Measurements from ENCODE around the gene GNAS. TPM values are rescaled to one million over a fixed set of nuclear protein-coding genes. Genes with fewer than 3 reads are reported as not detected.
"Not testable (repeated sequence)": the region's sequence is repeated elsewhere in the genome, so short reads cannot be mapped to it uniquely, and the experiment has no call there.

The GNAS gene
- total and polyA plus RNA-seq, 2 donors, result 483 to 784 TPM

DNA sequence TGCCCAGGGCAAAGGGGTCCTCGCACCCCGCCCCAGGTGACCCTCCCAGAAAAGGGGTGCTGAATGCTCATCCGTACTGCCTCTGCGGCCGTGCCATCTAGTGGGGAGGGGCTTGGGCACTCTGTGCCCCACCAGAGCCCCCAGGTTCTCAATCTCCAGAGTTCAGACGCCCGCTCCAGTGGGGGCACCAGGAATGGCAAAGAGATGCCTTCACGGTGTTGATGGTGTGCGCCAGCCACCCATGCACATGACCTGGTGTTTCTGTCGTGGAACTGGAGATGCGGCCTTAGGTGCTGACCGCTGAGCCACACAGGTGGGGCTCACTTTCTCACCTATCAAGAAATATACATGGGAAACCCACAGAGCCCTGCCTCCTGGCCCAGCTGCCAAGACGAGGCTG, 32.6 kb upstream of the GNAS start:
- H3K36me3 ChIP-seq (ENCODE audit: insufficient read depth), result no peaks in the 10 kb centered on the region
- 97% methylated on average over 13 of the region's 13 CpGs for WGBS
- no peak for DNase-seq (ENCODE audit: extremely low spot score)
- H3K4me3 ChIP-seq (ENCODE audit: low read depth, low read length), result no peak overlapping the region
- H3K4me1 ChIP-seq (ENCODE audit: insufficient read depth), result no peaks in the 10 kb centered on the region
- no peak overlapping the region for H3K27ac ChIP-seq (ENCODE audit: low read depth)

DNA sequence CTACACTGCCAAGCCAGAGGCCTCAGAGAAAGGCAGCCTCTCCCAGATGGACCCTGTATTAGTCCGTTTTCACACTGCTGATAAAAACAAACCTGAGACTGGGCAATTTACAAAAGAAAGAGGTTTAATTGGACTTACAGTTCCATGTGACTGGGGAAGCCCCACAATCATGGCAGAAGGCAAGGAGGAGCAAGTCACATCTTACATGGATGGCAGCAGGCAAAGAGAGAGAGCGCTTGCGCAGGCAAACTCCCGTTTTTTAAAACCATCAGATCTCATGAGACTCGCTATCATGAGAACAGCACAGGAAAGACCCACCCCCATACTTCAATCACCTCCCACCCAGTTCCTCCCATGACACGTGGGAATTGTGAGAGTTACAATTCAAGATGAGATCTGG, 32.0 kb upstream of the GNAS start:
- H3K4me3 ChIP-seq (ENCODE audit: low read depth, low read length); DNase-seq (ENCODE audit: extremely low spot score); H3K27ac ChIP-seq (ENCODE audit: low read depth); H3K36me3 ChIP-seq (ENCODE audit: insufficient read depth); H3K4me1 ChIP-seq (ENCODE audit: insufficient read depth): not testable (repeated sequence)
- WGBS, result 90% methylated on average over 6 of the region's 6 CpGs

GRCh38 chr20:58822149-58822548, 30.4 kb upstream of the GNAS start:
- H3K36me3 ChIP-seq (ENCODE audit: insufficient read depth), result no peaks in the 10 kb centered on the region
- no peak overlapping the region for H3K27ac ChIP-seq (ENCODE audit: low read depth)
- H3K4me3 ChIP-seq (ENCODE audit: low read depth, low read length), result no peak overlapping the region
- no peaks in the 10 kb centered on the region for H3K4me1 ChIP-seq (ENCODE audit: insufficient read depth)
- DNase-seq (ENCODE audit: extremely low spot score), result no peak
- WGBS, result 89% methylated on average over 8 of the region's 8 CpGs

DNA sequence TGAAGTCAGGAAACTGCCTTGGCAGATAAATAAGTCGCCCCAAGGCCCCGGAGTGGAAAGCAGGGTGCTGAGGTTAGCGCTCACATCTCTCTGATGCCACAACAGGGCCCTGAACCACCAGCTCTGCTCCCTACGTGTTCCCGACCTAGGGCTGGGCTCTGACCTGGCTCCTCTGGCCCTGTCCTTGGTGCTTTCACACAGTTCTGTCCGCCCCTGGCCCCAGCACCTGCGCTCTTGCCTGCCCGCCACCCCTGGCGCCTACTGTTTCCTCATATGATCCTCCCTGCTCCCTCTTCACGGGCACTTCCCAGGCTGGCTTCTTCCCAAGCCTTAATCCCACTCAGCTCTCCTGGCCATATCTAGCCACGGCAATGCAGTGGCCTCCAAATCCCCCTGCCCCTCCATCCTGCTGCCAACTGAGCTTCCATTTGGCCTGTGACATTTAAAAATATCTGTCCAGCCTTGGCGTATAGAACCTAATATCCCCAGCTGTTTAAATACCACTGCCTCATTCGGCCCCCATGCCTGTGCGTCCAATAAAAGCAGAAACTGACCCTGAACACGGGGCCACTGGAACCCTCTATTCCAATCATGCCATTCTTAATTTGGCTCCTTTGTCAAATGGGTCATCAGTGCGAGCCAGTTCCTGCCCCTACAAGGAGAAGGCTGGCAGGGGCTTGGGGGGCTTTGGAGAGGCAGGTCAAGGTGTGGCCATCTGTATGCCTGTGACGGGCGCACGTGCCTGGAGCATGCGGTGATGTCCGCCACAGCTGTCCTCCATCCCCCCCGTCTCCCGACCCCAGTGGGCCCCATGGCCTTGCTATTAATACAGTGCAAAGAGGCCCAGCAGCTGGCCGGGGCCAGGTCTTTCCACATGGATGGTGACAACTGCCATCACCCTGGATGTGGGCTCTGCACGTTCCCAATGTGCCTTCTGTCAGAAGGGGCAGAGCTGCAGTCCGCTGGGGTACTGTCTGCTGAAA, 29.5 kb upstream of the GNAS start:
- Histone ChIP-seq H3K4me3 (ENCODE audit: low read depth, low read length) (no peak overlapping the region), H3K4me1 (ENCODE audit: insufficient read depth) (no peaks in the 10 kb centered on the region), H3K27ac (ENCODE audit: low read depth) (no peak overlapping the region), H3K36me3 (ENCODE audit: insufficient read depth) (no peaks in the 10 kb centered on the region)
- no peak for DNase-seq (ENCODE audit: extremely low spot score)
- 87% methylated on average over 26 of the region's 26 CpGs for WGBS

DNA sequence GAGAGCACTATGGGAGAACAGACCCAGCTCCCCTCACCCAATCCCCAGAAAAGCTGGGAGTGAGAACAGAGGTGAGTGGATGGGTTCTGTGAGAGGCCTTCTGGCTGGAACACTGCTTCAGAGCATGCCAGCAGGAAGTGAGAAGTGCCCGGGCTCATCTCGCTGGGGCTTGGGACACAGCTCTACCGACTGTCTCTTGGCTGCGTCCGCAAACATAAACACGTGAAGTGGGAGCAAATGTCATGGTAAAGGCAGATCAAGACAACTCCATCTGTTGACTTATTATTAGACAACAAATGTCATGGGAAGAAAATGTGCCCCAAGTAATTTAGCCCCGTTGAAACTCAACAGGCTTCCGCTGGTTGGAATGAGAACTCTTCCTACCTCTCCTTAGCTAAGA, 27.7 kb upstream of the GNAS start:
- H3K4me3 ChIP-seq (ENCODE audit: low read depth, low read length), result no peak overlapping the region
- no peaks in the 10 kb centered on the region for H3K36me3 ChIP-seq (ENCODE audit: insufficient read depth)
- no peaks in the 10 kb centered on the region for H3K4me1 ChIP-seq (ENCODE audit: insufficient read depth)
- H3K27ac ChIP-seq (ENCODE audit: low read depth), result no peak overlapping the region
- WGBS, result 82% methylated on average over 8 of the region's 8 CpGs
- no peak for DNase-seq (ENCODE audit: extremely low spot score)

DNA sequence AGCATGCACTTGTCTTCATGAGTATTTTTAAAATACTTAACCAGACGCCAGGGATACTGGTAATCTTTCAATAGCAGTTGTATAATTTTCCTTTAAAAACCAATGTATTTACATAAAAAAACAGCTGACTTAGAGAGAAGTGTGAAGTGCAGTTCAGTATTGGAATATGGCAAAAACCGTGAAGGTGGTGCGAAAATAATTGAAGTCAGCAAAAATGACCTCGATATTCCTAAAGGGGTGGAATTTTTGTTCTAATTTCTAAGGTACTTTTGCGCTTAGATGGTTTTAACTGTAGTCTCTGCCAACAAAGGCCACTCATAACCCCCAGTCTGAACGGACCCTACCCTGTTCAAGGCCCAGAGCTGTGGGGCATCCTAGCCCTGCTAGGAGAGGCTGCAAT, 27.1 kb upstream of the GNAS start:
- 91% methylated on average over 6 of the region's 6 CpGs for WGBS
- Histone ChIP-seq H3K4me1 (ENCODE audit: insufficient read depth) (no peaks in the 10 kb centered on the region), H3K27ac (ENCODE audit: low read depth) (no peak overlapping the region), H3K36me3 (ENCODE audit: insufficient read depth) (no peaks in the 10 kb centered on the region), H3K4me3 (ENCODE audit: low read depth, low read length) (no peak overlapping the region)
- no peak for DNase-seq (ENCODE audit: extremely low spot score)

DNA sequence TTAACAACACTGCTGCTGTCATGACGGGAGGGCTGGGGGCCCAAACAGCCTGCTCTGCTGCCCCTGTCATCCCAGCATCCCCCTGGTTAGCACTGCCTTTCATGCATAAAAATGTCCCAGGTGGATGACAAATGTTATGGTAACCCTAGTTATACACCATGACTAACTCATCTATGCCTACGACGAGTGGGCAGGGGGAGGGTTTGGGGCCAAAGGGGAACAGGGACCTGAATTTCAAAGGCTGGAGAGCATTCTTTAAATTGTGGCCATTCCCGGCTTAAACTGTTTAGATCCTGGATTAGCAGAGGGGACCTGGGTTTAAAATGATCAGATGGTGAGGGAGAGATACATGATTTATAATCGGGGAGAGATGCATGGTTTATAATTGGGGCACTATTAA, 26.2 kb upstream of the GNAS start:
- no peak overlapping the region for H3K27ac ChIP-seq (ENCODE audit: low read depth)
- no peak overlapping the region for H3K4me3 ChIP-seq (ENCODE audit: low read depth, low read length)
- no peak for DNase-seq (ENCODE audit: extremely low spot score)
- no peaks in the 10 kb centered on the region for H3K4me1 ChIP-seq (ENCODE audit: insufficient read depth)
- WGBS, result 64% methylated on average over 5 of the region's 5 CpGs
- H3K36me3 ChIP-seq (ENCODE audit: insufficient read depth), result no peaks in the 10 kb centered on the region

DNA sequence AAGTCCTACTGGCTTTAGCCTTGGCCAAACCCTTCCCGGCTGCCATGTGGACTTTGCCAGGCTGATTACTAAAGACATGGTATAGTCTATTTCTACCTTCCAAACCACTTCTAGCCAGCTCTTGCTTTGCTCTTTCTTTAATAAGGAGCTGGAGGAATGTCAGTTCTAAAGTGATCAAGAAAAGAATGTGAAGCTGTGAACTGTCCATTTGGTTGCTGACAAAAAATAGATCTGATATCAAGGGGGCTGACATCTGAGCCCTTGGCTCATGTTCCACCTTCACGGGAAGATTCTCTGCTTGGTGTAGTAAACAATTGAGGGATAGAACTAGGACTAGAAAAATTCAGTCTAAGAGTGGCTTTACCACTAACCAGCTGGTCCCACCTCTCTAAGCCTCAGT, 24.4 kb upstream of the GNAS start:
- DNase-seq (ENCODE audit: extremely low spot score), result no peak
- no peak overlapping the region for H3K4me3 ChIP-seq (ENCODE audit: low read depth, low read length)
- H3K4me1 ChIP-seq (ENCODE audit: insufficient read depth), result no peaks in the 10 kb centered on the region
- WGBS, result 81% methylated on average over 2 of the region's 2 CpGs
- no peak overlapping the region for H3K27ac ChIP-seq (ENCODE audit: low read depth)
- no peaks in the 10 kb centered on the region for H3K36me3 ChIP-seq (ENCODE audit: insufficient read depth)

DNA sequence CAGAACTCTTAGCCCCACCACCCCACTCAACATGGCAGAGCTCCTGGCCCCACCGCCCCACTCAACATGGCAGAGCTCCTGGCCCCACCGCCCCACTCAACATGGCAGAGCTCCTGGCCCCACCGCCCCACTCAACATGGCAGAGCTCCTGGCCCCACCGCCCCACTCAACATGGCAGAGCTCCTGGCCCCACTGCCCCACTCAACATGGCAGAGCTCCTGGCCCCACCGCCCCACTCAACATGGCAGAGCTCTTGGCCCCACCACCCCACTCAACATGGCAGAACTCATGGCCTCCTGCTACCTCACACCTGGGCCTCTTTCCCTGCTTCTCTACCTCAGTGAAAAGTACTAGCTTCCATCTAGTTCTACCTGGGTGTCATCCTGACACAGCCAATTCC, 23.7 kb upstream of the GNAS start:
- WGBS, result over 99% methylated on average over 4 of the region's 5 CpGs
- H3K27ac ChIP-seq (ENCODE audit: low read depth); H3K36me3 ChIP-seq (ENCODE audit: insufficient read depth); H3K4me3 ChIP-seq (ENCODE audit: low read depth, low read length); H3K4me1 ChIP-seq (ENCODE audit: insufficient read depth); DNase-seq (ENCODE audit: extremely low spot score): not testable (repeated sequence)

GRCh38 chr20:58829531-58829941, 23.0 kb upstream of the GNAS start:
- DNase-seq (ENCODE audit: extremely low spot score), result no peak
- 56% methylated on average over 6 of the region's 6 CpGs for WGBS
- Histone ChIP-seq H3K4me1 (ENCODE audit: insufficient read depth) (no peaks in the 10 kb centered on the region), H3K27ac (ENCODE audit: low read depth) (no peak overlapping the region), H3K36me3 (ENCODE audit: insufficient read depth) (no peaks in the 10 kb centered on the region), H3K4me3 (ENCODE audit: low read depth, low read length) (no peak overlapping the region)

GRCh38 chr20:58832457-58832856, 20.1 kb upstream of the GNAS start:
- no peak for DNase-seq (ENCODE audit: extremely low spot score)
- no peaks in the 10 kb centered on the region for H3K36me3 ChIP-seq (ENCODE audit: insufficient read depth)
- H3K27ac ChIP-seq (ENCODE audit: low read depth), result no peak overlapping the region
- no peaks in the 10 kb centered on the region for H3K4me1 ChIP-seq (ENCODE audit: insufficient read depth)
- H3K4me3 ChIP-seq (ENCODE audit: low read depth, low read length), result no peak overlapping the region
- 72% methylated on average over 4 of the region's 4 CpGs for WGBS

GRCh38 chr20:58833921-58834320, 18.6 kb upstream of the GNAS start:
- no peak overlapping the region for H3K4me3 ChIP-seq (ENCODE audit: low read depth, low read length)
- H3K27ac ChIP-seq (ENCODE audit: low read depth), result no peak overlapping the region
- 78% methylated on average over 10 of the region's 10 CpGs for WGBS
- no peaks in the 10 kb centered on the region for H3K4me1 ChIP-seq (ENCODE audit: insufficient read depth)
- DNase-seq (ENCODE audit: extremely low spot score), result no peak
- H3K36me3 ChIP-seq (ENCODE audit: insufficient read depth), result no peaks in the 10 kb centered on the region

GRCh38 chr20:58835231-58835630, 17.3 kb upstream of the GNAS start:
- no peaks in the 10 kb centered on the region for H3K36me3 ChIP-seq (ENCODE audit: insufficient read depth)
- no peak overlapping the region for H3K4me3 ChIP-seq (ENCODE audit: low read depth, low read length)
- WGBS, result 88% methylated on average over 2 of the region's 2 CpGs
- no peak for DNase-seq (ENCODE audit: extremely low spot score)
- H3K4me1 ChIP-seq (ENCODE audit: insufficient read depth), result no peaks in the 10 kb centered on the region
- no peak overlapping the region for H3K27ac ChIP-seq (ENCODE audit: low read depth)

GRCh38 chr20:58836616-58837204, 15.8 kb upstream of the GNAS start:
- no peak for DNase-seq (ENCODE audit: extremely low spot score)
- 84% methylated on average over 10 of the region's 10 CpGs for WGBS
- Histone ChIP-seq H3K27ac (ENCODE audit: low read depth) (no peak overlapping the region), H3K4me3 (ENCODE audit: low read depth, low read length) (no peak overlapping the region), H3K4me1 (ENCODE audit: insufficient read depth) (no peaks in the 10 kb centered on the region), H3K36me3 (ENCODE audit: insufficient read depth) (no peaks in the 10 kb centered on the region)

Data from urinary bladder (tissue), 4 donors.